ENCODE results near the gene CBFA2T2. TPM values are rescaled to one million over a fixed set of nuclear protein-coding genes. Genes with fewer than 3 reads are reported as not detected.

CBFA2T2 gene
- total RNA-seq, 1 donor from 2014 or later, result 19.6 TPM

GRCh38 chr20:33658510-33658909 lies 168.6 kb downstream of the CBFA2T2 start:
- Mint-ChIP-seq H3K4me3 (ENCODE audit: unreplicated experiment) (no peak overlapping the region), H3K27ac (ENCODE audit: unreplicated experiment) (no peak overlapping the region), H3K27me3 (ENCODE audit: unreplicated experiment) (no peaks in the 10 kb centered on the region), H3K9me3 (ENCODE audit: unreplicated experiment) (no peaks in the 10 kb centered on the region), H3K4me1 (ENCODE audit: unreplicated experiment) (peaks cover 5% of the 10 kb centered on the region), H3K36me3 (ENCODE audit: unreplicated experiment) (peaks cover 2% of the 10 kb centered on the region)
- no peak for TF ChIP-seq CTCF (IDR thresholded peaks at IDR 0.05)
- no peak for DNase-seq (ENCODE audit: extremely low spot score, unreplicated experiment)

- Mint-ChIP-seq H3K9me3 (ENCODE audit: unreplicated experiment) (no peaks in the 10 kb centered on the region), H3K27ac (ENCODE audit: unreplicated experiment) (no peak overlapping the region), H3K27me3 (ENCODE audit: unreplicated experiment) (no peaks in the 10 kb centered on the region), H3K36me3 (ENCODE audit: unreplicated experiment) (peaks cover 2% of the 10 kb centered on the region), H3K4me1 (ENCODE audit: unreplicated experiment) (peaks cover 5% of the 10 kb centered on the region), H3K4me3 (ENCODE audit: unreplicated experiment) (no peak overlapping the region)
- DNase-seq (ENCODE audit: extremely low spot score, unreplicated experiment), result no peak
- TF ChIP-seq CTCF (IDR thresholded peaks at IDR 0.05), result no peak
Measured at GRCh38 chr20:33658929-33659328, 169.0 kb downstream of the CBFA2T2 start.

GRCh38 chr20:33659341-33660034 lies 169.6 kb downstream of the CBFA2T2 start:
- H3K27me3 Mint-ChIP-seq (ENCODE audit: unreplicated experiment), result no peaks in the 10 kb centered on the region
- H3K36me3 Mint-ChIP-seq (ENCODE audit: unreplicated experiment), result peaks cover 2% of the 10 kb centered on the region
- peaks cover 10% of the 10 kb centered on the region for H3K4me1 Mint-ChIP-seq (ENCODE audit: unreplicated experiment)
- no peak overlapping the region for H3K4me3 Mint-ChIP-seq (ENCODE audit: unreplicated experiment)
- TF ChIP-seq CTCF (IDR thresholded peaks at IDR 0.05), result no peak
- no peak overlapping the region for H3K27ac Mint-ChIP-seq (ENCODE audit: unreplicated experiment)
- DNase-seq (ENCODE audit: extremely low spot score, unreplicated experiment), result no peak
- no peaks in the 10 kb centered on the region for H3K9me3 Mint-ChIP-seq (ENCODE audit: unreplicated experiment)

GRCh38 chr20:33660035-33660684 lies 170.3 kb downstream of the CBFA2T2 start:
- DNase-seq (ENCODE audit: extremely low spot score, unreplicated experiment), result no peak
- Mint-ChIP-seq H3K27me3 (ENCODE audit: unreplicated experiment) (no peaks in the 10 kb centered on the region), H3K4me3 (ENCODE audit: unreplicated experiment) (no peak overlapping the region), H3K27ac (ENCODE audit: unreplicated experiment) (no peak overlapping the region), H3K9me3 (ENCODE audit: unreplicated experiment) (no peaks in the 10 kb centered on the region), H3K36me3 (ENCODE audit: unreplicated experiment) (peaks cover 2% of the 10 kb centered on the region), H3K4me1 (ENCODE audit: unreplicated experiment) (peaks cover 15% of the 10 kb centered on the region)
- TF ChIP-seq CTCF (IDR thresholded peaks at IDR 0.05), result no peak

GRCh38 chr20:33660685-33661058 lies 170.8 kb downstream of the CBFA2T2 start:
- no peak for DNase-seq (ENCODE audit: extremely low spot score, unreplicated experiment)
- Mint-ChIP-seq H3K27me3 (ENCODE audit: unreplicated experiment) (no peaks in the 10 kb centered on the region), H3K9me3 (ENCODE audit: unreplicated experiment) (no peaks in the 10 kb centered on the region), H3K27ac (ENCODE audit: unreplicated experiment) (no peak overlapping the region), H3K4me3 (ENCODE audit: unreplicated experiment) (no peak overlapping the region), H3K4me1 (ENCODE audit: unreplicated experiment) (peaks cover 15% of the 10 kb centered on the region), H3K36me3 (ENCODE audit: unreplicated experiment) (peaks cover 2% of the 10 kb centered on the region)
- TF ChIP-seq CTCF (IDR thresholded peaks at IDR 0.05), result no peak
